PC-9 (cell line): ENCODE data around the gene IMMT.

ENCODE experiments used
- CTCF ChIP-seq: fragments of 200-600 bp; sonication (generic); conservative IDR thresholded peaks from 2 replicates; pipeline ENCODE4 v1.6.1; 2017; ENCODE audit warnings: mixed run types, antibody characterized with exemption, mild to moderate bottlenecking, moderate library complexity
- EZH2 ChIP-seq: fragments of 200-600 bp; sonication (generic); IDR thresholded peaks from 2 replicates; pipeline ENCODE4 v1.8.0; 2017; ENCODE audit warnings: antibody characterized with exemption, low read depth

GRCh38 chr2:86225581-86225980, 30.3 kb upstream of the IMMT start:
- TF ChIP-seq CTCF (no peak), EZH2 (no peak)
